Fibroblast of skin of left biceps (primary cell): Measurements from ENCODE around the gene AEBP1.
A peak's percentile ranks its signal among the peaks of the same experiment; 100 is the strongest.
"Not testable (repeated sequence)": the region's sequence is repeated elsewhere in the genome, so short reads cannot be mapped to it uniquely, and the experiment has no call there.

ENCODE experiments used
- DNase-seq, 2 experiments: peaks; one replicate each; pipeline ENCODE4 v3.0.0-alpha.2; 2013; ENCODE audit warnings: low read depth in 2 of 2

AEBP1 gene

DNA sequence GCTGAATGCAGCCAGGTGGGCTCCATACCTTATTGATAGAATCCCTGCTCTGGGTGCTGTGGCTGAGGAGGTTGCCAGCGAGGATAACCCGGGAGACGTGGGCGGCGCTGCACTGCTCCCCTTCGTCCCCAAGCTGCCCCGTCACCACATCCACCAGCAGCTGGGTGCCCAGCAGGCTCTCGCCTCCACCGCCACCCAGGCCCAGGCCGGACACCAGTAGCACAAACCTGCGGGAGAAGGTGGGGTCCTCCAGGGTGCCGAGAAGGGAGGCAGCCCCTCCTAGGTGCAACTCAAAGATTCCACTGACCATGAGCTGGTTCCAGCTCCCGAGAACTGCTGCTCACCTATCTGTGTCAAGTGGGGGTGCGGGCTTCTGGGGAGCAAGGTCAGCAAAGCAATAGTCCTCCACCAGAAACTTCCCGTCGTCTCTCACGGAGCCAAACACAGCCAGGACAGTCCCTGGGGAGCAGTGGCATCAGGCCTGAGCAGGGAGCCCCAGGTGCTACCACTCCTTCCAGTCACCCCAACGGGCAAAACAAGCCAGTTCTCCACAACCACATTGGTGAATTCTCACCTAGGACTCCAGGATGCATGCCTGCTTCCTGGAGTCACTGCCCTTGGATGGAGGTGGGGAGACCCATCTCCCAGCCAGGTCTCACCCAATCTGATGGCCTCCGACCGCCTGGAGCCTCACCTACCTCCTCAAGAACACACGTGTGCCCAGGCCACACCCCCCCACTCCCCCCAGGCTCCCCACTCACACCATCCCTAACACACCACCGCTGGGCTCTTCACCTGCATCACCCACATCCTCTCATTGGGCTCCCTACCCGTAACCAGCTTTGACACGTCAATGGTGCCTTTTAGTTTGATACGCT, 12.9 kb downstream of the AEBP1 start:
- DNase-seq = no peak

GRCh38 chr7:44117801-44118429, 13.8 kb downstream of the AEBP1 start:
- no peak for DNase-seq

GRCh38 chr7:44119829-44120380, 15.8 kb downstream of the AEBP1 start:
- DNase-seq = no peak

- DNase-seq = no peak
Observed at GRCh38 chr7:44120395-44120794, 16.2 kb downstream of the AEBP1 start.

- DNase-seq = no peak
Observed at GRCh38 chr7:44121761-44122420, 17.7 kb downstream of the AEBP1 start.

DNA sequence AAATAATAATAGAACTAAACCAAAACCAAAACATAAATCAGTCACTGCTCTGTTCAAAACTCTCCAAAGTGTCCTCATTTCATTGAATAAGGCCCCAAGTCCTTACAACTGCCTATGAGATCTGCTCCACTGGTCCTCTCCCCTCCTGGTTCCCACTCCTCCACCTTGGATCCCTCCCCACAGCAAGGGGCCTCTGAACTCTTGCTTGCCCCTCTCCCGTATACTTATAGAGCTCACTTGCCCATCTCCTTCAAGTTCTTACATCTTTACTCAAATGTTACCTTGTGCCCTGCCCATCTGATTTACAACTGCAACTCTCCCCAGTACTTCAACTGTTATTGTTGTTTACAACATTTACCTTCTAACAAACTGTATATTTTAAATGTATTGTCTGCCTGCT, 18.4 kb downstream of the AEBP1 start:
- no peak for DNase-seq

DNA sequence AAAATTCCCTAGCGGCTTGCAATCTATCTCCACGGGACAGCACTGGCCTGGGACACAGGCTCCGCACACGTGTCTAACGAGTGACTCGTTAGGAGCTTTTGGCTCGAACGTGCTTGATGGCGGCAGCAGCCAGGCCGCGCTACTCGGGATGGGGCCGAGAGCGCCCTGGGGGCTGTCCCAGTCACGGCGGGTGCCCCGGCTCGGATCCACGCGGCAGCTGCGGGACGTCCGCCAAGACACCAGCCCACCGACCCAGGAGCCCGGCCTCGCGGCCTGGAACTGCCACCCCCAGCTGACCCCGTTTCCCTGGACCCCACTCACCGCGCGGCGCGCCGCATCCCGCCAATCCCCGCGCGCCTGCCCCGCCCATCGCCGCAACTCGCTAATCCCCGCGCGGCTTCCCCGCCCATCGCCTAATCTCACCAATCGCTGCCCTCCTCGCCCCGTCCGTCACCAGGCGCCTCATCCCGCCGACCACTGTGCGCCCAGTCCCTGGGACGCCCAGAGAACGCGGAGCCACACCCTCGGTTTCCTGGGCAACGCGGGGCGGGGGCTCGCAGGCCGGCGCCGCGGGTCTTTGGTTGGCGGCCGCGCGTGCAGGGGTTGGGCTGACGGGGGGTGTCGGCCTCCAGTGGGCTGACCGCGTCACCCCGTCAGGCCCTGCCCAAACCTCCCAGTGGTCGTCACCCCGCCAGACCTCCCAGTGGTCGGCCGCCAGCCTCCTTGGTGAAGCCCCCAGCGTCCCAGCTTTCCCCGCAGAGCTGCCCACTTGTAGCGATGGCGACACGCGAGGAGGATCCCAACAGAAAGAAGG, 19.3 kb downstream of the AEBP1 start, which contains the start of gene POLD2:
TSS of gene POLD2 (minus strand) at position 359 of the 814 bp plus-strand sequence. CDS start 1,495 bp downstream, outside the sequence.
- peak; percentile 84 to 88 for DNase-seq

DNA sequence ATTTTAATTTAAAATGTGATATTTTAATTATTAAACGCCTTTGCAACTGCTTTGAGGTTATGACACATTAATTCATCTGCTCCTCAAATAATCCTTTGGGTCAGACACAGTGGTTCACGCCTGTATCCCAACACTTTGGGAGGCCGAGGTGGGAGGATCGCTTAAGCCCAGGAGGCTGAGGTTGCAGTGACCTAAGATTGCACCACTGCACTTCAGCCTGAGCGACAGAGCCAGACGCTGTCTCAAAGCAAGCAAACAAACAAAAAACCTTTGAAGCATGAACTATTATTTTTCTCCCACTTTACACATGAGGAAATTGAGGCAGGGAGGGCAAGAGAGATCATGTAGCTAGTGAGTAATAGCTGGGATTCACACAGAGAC, 20.7 kb downstream of the AEBP1 start:
- no peak for DNase-seq

DNA sequence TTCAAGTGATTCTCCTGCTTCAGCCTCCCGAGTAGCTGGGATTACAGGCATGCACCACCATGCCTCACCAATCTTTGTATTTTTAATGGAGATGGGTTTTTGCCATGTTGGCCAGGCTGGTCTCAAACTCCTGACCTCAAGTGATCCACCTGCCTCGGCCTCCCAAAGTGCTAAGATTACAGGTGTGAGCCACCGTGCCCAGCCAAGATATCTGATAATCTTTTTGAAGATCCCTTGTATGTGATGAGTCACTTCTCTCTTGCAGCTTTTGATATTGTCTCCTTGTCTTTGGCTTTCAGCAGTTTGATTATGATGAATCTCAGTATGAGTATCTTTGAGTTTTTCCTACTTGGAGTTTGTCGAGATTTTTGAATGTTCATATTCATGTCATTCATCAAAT, 22.4 kb downstream of the AEBP1 start:
- not testable (repeated sequence) for DNase-seq

GRCh38 chr7:44127161-44127560, 23.0 kb downstream of the AEBP1 start:
- DNase-seq = no peak

- DNase-seq = no peak
Observed at GRCh38 chr7:44128721-44129582, 24.8 kb downstream of the AEBP1 start.

- no peak for DNase-seq
Observed at GRCh38 chr7:44131173-44132029, 27.3 kb downstream of the AEBP1 start.

DNA sequence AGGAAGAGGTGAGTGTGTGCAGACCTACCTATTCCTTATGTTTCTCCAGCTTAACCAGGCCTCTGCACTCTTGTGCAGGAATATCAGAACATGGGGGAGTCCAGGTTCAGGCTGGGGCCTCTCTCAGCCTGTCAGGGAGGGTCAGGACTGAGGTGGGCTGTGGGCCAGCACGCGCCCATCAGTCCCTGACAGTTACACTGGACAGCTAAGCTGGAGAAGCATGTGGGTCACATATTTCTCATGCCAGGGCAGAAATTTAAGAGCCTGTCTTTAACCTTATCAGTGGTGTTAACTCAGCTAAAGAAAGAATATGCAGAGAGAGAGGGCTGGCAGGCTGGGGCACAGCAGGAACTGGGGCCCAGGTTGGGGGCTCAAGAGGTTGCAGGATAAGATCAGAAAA, 27.9 kb downstream of the AEBP1 start:
- DNase-seq = no peak

- no peak for DNase-seq
Observed at GRCh38 chr7:44133295-44133694, 29.1 kb downstream of the AEBP1 start.

DNA sequence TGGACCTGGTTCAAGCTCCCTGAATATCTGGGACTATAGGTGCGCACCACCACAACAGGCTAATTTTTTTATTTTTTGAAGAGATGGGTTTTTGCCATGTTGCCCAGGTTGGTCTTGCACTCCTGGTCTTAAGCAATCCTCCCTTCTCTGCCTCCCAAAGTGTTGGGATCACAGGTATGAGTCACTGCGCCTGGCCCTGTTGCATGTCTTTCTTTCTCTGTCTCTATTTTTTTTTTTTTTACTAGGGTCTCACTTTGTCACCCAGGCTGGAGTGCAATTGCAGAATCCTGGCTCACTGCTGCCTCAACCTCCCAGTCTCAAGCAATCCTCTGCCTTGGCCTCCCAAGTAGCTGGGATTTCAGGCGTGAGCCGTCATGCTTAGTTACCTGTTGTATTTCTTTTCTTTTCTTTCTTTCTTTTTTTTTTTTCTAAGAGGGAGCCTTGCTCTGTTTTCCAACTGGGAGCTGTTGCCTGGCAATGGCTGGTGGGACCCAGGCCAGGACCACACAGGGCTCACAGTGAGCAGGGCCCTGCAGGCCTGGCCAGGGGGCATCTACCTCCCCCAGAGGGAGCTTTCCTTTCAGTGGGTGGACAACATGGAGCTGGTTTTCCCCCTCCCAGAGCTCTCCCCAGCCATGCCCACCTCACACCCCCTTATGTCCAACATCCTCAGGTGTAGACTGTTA, 30.9 kb downstream of the AEBP1 start:
- DNase-seq = no peak

DNA sequence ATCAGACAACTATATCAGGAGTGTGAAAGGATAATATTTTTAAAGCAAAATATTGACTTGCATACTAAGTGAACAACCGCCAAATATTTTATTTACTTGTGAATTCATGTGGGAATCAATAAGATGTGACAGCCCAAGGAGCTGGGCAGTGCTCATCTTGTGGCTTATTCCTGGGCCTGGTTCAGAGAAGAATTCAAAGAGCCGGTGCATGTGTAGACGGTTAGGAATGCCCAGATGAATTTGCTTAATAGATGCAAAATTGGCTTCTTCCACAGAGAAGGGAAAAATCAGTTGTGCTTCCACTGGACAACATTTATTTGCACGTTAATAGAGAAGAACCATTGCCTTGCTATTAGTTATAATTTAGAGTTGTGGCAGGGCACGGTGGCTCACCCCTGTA, 32.6 kb downstream of the AEBP1 start:
- no peak for DNase-seq

GRCh38 chr7:44138698-44139097, 34.6 kb downstream of the AEBP1 start:
- no peak for DNase-seq

DNA sequence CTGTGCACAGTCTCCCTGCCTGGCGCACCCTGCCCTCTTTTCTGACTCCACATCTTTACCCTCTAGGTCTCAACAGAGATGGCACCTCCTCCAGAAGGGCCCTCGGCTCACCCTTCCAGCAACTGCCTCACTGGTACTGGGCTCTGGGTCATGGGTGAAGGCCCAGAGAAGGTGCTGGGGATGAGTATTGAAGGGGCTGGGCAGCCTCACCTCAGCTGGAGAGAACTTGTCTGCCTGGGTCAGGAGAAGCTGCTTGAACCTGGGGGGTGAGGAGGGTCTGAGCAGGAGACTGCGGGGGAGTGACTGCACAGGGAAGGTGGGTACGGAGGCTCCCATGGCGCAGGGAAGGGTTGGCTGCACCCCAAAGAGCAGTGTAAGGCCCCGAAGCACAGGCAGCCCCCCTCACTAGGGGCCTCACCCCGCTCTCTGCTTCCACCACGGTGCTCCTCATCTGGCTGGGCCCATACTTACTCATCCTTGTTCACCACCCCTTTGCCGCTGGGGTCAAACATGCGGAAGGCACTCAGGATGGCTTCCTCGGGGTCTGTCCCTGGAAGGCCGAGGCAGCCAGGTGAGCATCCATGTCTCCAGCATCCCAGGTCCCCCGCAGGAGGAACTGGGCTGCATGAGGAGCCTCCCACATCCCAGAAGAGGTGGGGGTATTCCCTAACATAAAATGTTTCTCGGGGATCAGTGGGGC, 35.3 kb downstream of the AEBP1 start:
- no peak for DNase-seq
